WTC11 (cell line): ENCODE results near the gene SWT1. TPM values are rescaled to one million over a fixed set of nuclear protein-coding genes. Genes with fewer than 3 reads are reported as not detected.

ENCODE experiments used
- ATAC-seq: fragments of 200-7000 bp; cut with Tn5 transposase; 2 replicates; pipeline ENCODE4 v1.10.0; 2021; ENCODE audit warnings: mild to moderate bottlenecking, moderate library complexity
- CTCF ChIA-PET: fragments of 300-600 bp; sonication (Branson Sonifier 250); formaldehyde crosslinking; loops from one replicate; lab custom pipeline; 2021; ENCODE audit warnings: antibody characterized with exemption; lab: Charles Lee
- POLR2A ChIA-PET: fragments of 350-600 bp; sonication (Branson Sonifier 250); formaldehyde crosslinking; loops from one replicate; lab custom pipeline; 2021; ENCODE audit warnings: antibody characterized with exemption; lab: Charles Lee
- DNase-seq: peaks from one replicate; pipeline ENCODE4 v3.0.0; 2021; ENCODE audit warnings: low spot score
- H3K27ac Mint-ChIP-seq: 2 replicates; pipeline ENCODE4 v1.8.0; 2021; ENCODE audit warnings: mixed read lengths
- H3K27me3 Mint-ChIP-seq: 2 replicates; pipeline ENCODE4 v1.8.0; 2021; ENCODE audit warnings: low read depth, mild to moderate bottlenecking, moderate library complexity, mixed read lengths
- H3K36me3 Mint-ChIP-seq: 2 replicates; pipeline ENCODE4 v1.8.0; 2021; ENCODE audit warnings: mixed read lengths
- H3K4me1 Mint-ChIP-seq: 2 replicates; pipeline ENCODE4 v1.8.0; 2022; ENCODE audit warnings: mixed read lengths
- H3K4me3 Mint-ChIP-seq: 2 replicates; pipeline ENCODE4 v1.8.0; 2021; ENCODE audit warnings: mild to moderate bottlenecking, moderate library complexity, mixed read lengths
- H3K9me3 Mint-ChIP-seq: 2 replicates; pipeline ENCODE4 v1.8.0; 2021; ENCODE audit warnings: mixed read lengths
- AR ChIP-seq: fragments of 250-450 bp; sonication (Bioruptor Pico); IDR thresholded peaks from 2 replicates; pipeline ENCODE4 v1.9.0; 2021; ENCODE audit warnings: mild to moderate bottlenecking
- ATF1 ChIP-seq: sonication (generic); formaldehyde crosslinking; IDR thresholded peaks from 2 replicates; pipeline ENCODE4 v1.8.1; 2023; ENCODE audit warnings: mild to moderate bottlenecking, moderate library complexity, missing genetic modification reagents
- CBFB ChIP-seq: sonication (generic); formaldehyde crosslinking; IDR thresholded peaks from 2 replicates; pipeline ENCODE4 v1.8.1; 2022; ENCODE audit warnings: mild to moderate bottlenecking, low read depth, missing genetic modification reagents
- ERG ChIP-seq: fragments of 250-450 bp; sonication (Bioruptor Pico); IDR thresholded peaks from 2 replicates; pipeline ENCODE4 v1.8.0; 2021; ENCODE audit warnings: mild to moderate bottlenecking
- FOXJ3 ChIP-seq: sonication (generic); formaldehyde crosslinking; IDR thresholded peaks from 2 replicates; pipeline ENCODE4 v1.9.0; 2021; ENCODE audit warnings: missing genetic modification reagents, mild to moderate bottlenecking, borderline replicate concordance
- GABPB1 ChIP-seq: sonication (generic); formaldehyde crosslinking; IDR thresholded peaks from 2 replicates; pipeline ENCODE4 v1.8.1; 2023; ENCODE audit warnings: mild to moderate bottlenecking, missing genetic modification reagents
- GTF2I ChIP-seq: fragments of 250-450 bp; sonication (Bioruptor Pico); conservative IDR thresholded peaks from 2 replicates; pipeline ENCODE4 v1.4.0; 2021; ENCODE audit warnings: mild to moderate bottlenecking
- HMGA2 ChIP-seq: fragments of 250-450 bp; sonication (Bioruptor Pico); IDR thresholded peaks from 2 replicates; pipeline ENCODE4 v1.4.0; 2021; ENCODE audit warnings: mild to moderate bottlenecking, moderate library complexity
- HMGXB4 ChIP-seq: sonication (generic); formaldehyde crosslinking; IDR thresholded peaks from 2 replicates; pipeline ENCODE4 v1.8.1; 2023; ENCODE audit warnings: mild to moderate bottlenecking, moderate library complexity, missing genetic modification reagents
- KAT7 ChIP-seq: sonication (generic); formaldehyde crosslinking; IDR thresholded peaks from 2 replicates; pipeline ENCODE4 v1.8.1; 2023; ENCODE audit warnings: missing genetic modification reagents, mild to moderate bottlenecking, borderline replicate concordance
- MAX ChIP-seq: sonication (generic); formaldehyde crosslinking; IDR thresholded peaks from 2 replicates; pipeline ENCODE4 v1.8.0; 2022; ENCODE audit warnings: mild to moderate bottlenecking, missing genetic modification reagents
- NFYB ChIP-seq: sonication (generic); formaldehyde crosslinking; conservative IDR thresholded peaks from 2 replicates; pipeline ENCODE4 v1.8.0; 2022; ENCODE audit warnings: low read depth, missing genetic modification reagents
- NR2C2 ChIP-seq: sonication (generic); formaldehyde crosslinking; IDR thresholded peaks from 2 replicates; pipeline ENCODE4 v1.8.0; 2022; ENCODE audit warnings: mild to moderate bottlenecking, missing genetic modification reagents
- OVOL2 ChIP-seq: fragments of 250-450 bp; sonication (Bioruptor Pico); IDR thresholded peaks from 2 replicates; pipeline ENCODE4 v1.9.0; 2021; ENCODE audit warnings: mild to moderate bottlenecking, borderline replicate concordance
- PREB ChIP-seq: sonication (generic); formaldehyde crosslinking; IDR thresholded peaks from 2 replicates; pipeline ENCODE4 v1.8.1; 2022; ENCODE audit warnings: mild to moderate bottlenecking, missing genetic modification reagents, moderate library complexity, borderline replicate concordance
- TCF7 ChIP-seq: sonication (generic); formaldehyde crosslinking; IDR thresholded peaks from 2 replicates; pipeline ENCODE4 v1.8.0; 2022; ENCODE audit warnings: mild to moderate bottlenecking, low read depth, missing genetic modification reagents, moderate library complexity
- TP53 ChIP-seq: sonication (generic); formaldehyde crosslinking; IDR thresholded peaks from 2 replicates; pipeline ENCODE4 v1.8.1; 2023; ENCODE audit warnings: mild to moderate bottlenecking, missing genetic modification reagents
- USF1 ChIP-seq: sonication (generic); formaldehyde crosslinking; IDR thresholded peaks from 2 replicates; pipeline ENCODE4 v1.8.0; 2022; ENCODE audit warnings: mild to moderate bottlenecking, missing genetic modification reagents
- ZNF317 ChIP-seq: sonication (generic); formaldehyde crosslinking; IDR thresholded peaks from 2 replicates; pipeline ENCODE4 v1.8.1; 2023; ENCODE audit warnings: low read depth, mild to moderate bottlenecking, moderate library complexity, missing genetic modification reagents, borderline replicate concordance
- ZNF396 ChIP-seq: fragments of 250-450 bp; sonication (Bioruptor Pico); IDR thresholded peaks from 2 replicates; pipeline ENCODE4 v1.8.0; 2021; ENCODE audit warnings: mild to moderate bottlenecking, moderate library complexity, borderline replicate concordance
- total RNA-seq: library from RNA; stranded (reverse); gene quantifications from 3 replicates; pipeline ENCODE4 v1.2.3, GENCODE V29; 2021

Gene SWT1
- total RNA-seq, 1 experiment from 2014 or later: 5.8 TPM

GRCh38 chr1:185268352-185268751 lies 111.4 kb downstream of the SWT1 start:
- Mint-ChIP-seq H3K9me3 (no peaks in the 10 kb centered on the region), H3K36me3 (no peaks in the 10 kb centered on the region), H3K4me3 (no peak overlapping the region), H3K27me3 (no peaks in the 10 kb centered on the region), H3K27ac (peak overlapping the region; percentile 38; the same call in 1 of the 2 replicates), H3K4me1 (no peaks in the 10 kb centered on the region)
- ATAC-seq: no peak
- ChIA-PET CTCF (no interaction called here), POLR2A (no interaction called here)
- no peak for DNase-seq
- TF ChIP-seq TCF7 (CRISPR knock-in tag): no peak
- no peak for TF ChIP-seq ERG (CRISPR knock-in tag)
- TF ChIP-seq GABPB1 (CRISPR knock-in tag): no peak
- no peak for TF ChIP-seq NFYB
- TF ChIP-seq USF1 (CRISPR knock-in tag): no peak
- TF ChIP-seq CBFB (CRISPR knock-in tag): no peak
- TF ChIP-seq OVOL2 (CRISPR knock-in tag): no peak
- no peak for TF ChIP-seq PREB (CRISPR knock-in tag)
- TF ChIP-seq ATF1 (CRISPR knock-in tag): no peak

- H3K27me3 Mint-ChIP-seq: no peaks in the 10 kb centered on the region
- no peak overlapping the region for H3K27ac Mint-ChIP-seq
These were observed 115.0 kb downstream of the SWT1 start for GRCh38 chr1:185271921-185272320.

More at GRCh38 chr1:185271921-185272320, 115.0 kb downstream of the SWT1 start:
- Mint-ChIP-seq H3K9me3 (no peaks in the 10 kb centered on the region), H3K4me3 (no peak overlapping the region), H3K4me1 (no peaks in the 10 kb centered on the region), H3K36me3 (no peaks in the 10 kb centered on the region)
- ChIA-PET CTCF (interaction anchor here (1.2 kb wide), 1 partner anchor 409 kb away, joined by 3 read pairs; no protein-coding TSS in a partner anchor), POLR2A (no interaction called here)
- DNase-seq (no peak), ATAC-seq (no peak)
- TF ChIP-seq AR (no peak), MAX (CRISPR knock-in tag) (no peak), GTF2I (CRISPR knock-in tag) (no peak), TP53 (CRISPR knock-in tag) (no peak), ZNF396 (CRISPR knock-in tag) (no peak), KAT7 (CRISPR knock-in tag) (no peak), FOXJ3 (no peak), ZNF317 (CRISPR knock-in tag) (no peak), HMGA2 (CRISPR knock-in tag) (no peak), HMGXB4 (CRISPR knock-in tag) (no peak), NR2C2 (CRISPR knock-in tag) (no peak)
